Measurements from ENCODE around the gene CDK15. TPM values are rescaled to one million over a fixed set of nuclear protein-coding genes. Genes with fewer than 3 reads are reported as not detected.

CDK15 gene
- total and polyA plus RNA-seq, 10 donors: 0.02 to 0.64 (median 0.16) TPM; not detected in 6

DNA sequence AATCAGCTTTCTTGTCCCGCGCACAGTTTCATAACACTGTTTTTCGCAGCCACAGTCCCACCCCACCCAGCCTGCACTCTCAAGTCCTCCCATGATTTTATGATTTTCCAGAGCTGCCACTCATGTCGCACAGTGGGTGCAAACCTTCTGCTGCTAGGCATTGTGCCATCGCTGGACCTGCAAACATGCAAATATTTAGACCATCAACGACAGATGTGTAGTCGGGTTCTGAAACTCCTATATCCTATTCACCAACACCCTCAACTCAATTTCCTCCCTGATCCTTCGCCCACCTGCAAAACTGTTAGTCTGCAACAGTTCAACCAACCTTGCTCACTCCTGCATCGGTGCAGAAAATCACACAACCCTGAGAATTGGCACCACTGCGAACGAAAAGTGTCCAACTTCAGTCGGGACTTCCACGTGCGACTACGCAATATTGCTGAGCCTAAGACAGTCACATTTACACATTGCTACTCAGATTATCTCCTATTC lies 24.7 kb upstream of the CDK15 start:
- WGBS, 5 donors: 1 to 9% (median 4%) methylated on average over 15 of the region's 15 CpGs
- no peaks in the 10 kb centered on the region for H3K36me3 ChIP-seq
- no peak for DNase-seq

DNA sequence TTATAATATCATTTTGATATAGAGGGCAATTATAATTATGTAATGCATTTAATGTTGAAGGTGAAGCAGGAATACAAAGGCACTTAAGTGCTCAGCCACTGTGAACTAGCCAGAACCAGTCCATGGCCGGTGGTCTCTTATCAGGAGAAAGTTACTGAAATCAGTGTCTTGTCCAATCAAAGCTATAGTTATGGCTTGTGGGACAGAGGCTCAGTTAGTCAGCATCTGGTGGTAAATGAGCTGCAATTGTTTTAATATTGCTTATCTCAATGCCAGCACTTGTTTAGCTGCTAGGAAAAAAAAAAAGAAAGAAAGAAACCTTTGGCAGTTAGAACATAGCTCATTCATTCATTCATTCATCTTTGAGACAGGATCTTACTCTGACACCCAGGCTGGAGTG lies 21.8 kb upstream of the CDK15 start:
- peaks cover 6 to 22% (median 19%) of the 10 kb centered on the region in 6 donors for H3K4me1 ChIP-seq
- intact Hi-C loops (cut with DNase I; ENCODE audit: low total_unique reads): no loop called here
- WGBS, 5 donors: 61 to 87% (median 77%) methylated on average over 1 of the region's 1 CpG
- DNase-seq: no peak
- no peaks in the 10 kb centered on the region for H3K9me3 ChIP-seq
- no peak overlapping the region for H3K4me3 ChIP-seq
- TF ChIP-seq, protein P1, sequence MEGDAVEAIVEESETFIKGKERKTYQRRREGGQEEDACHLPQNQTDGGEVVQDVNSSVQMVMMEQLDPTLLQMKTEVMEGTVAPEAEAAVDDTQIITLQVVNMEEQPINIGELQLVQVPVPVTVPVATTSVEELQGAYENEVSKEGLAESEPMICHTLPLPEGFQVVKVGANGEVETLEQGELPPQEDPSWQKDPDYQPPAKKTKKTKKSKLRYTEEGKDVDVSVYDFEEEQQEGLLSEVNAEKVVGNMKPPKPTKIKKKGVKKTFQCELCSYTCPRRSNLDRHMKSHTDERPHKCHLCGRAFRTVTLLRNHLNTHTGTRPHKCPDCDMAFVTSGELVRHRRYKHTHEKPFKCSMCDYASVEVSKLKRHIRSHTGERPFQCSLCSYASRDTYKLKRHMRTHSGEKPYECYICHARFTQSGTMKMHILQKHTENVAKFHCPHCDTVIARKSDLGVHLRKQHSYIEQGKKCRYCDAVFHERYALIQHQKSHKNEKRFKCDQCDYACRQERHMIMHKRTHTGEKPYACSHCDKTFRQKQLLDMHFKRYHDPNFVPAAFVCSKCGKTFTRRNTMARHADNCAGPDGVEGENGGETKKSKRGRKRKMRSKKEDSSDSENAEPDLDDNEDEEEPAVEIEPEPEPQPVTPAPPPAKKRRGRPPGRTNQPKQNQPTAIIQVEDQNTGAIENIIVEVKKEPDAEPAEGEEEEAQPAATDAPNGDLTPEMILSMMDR (IDR thresholded peaks at IDR 0.05 in 8 of 11, conservative IDR thresholded peaks at IDR 0.05 in 3 of 11): no peak
- TF ChIP-seq POLR2AphosphoS5 (IDR thresholded peaks at IDR 0.05): no peak
- no peak for TF ChIP-seq POLR2A (IDR thresholded peaks at IDR 0.05)
- H3K36me3 ChIP-seq: no peaks in the 10 kb centered on the region
- peaks cover 0 to 14% (median 0%) of the 10 kb centered on the region in 7 donors for H3K27me3 ChIP-seq (replicated peaks in 1 of 7)
- H3K27ac ChIP-seq: no peak overlapping the region

More for the DNA sequence above, 24.7 kb upstream of the CDK15 start:
- TF ChIP-seq POLR2AphosphoS5 (IDR thresholded peaks at IDR 0.05) (no peak), POLR2A (IDR thresholded peaks at IDR 0.05) (no peak)
- TF ChIP-seq, protein P1 (IDR thresholded peaks at IDR 0.05 in 8 of 11, conservative IDR thresholded peaks at IDR 0.05 in 3 of 11): no peak
- peaks cover 7 to 47% (median 24%) of the 10 kb centered on the region in 6 donors for H3K4me1 ChIP-seq
- peak overlapping the region in 6 of 8 donors; percentile 83 to 94 (median 88) for H3K27ac ChIP-seq
- H3K4me3 ChIP-seq: peak overlapping the region; percentile 67 to 97 (median 89)
- no peaks in the 10 kb centered on the region for H3K9me3 ChIP-seq
- H3K27me3 ChIP-seq (replicated peaks in 1 of 7): peaks cover 0 to 14% (median 0%) of the 10 kb centered on the region in 7 donors
- intact Hi-C loops (cut with DNase I; ENCODE audit: low total_unique reads): no loop called here

DNA sequence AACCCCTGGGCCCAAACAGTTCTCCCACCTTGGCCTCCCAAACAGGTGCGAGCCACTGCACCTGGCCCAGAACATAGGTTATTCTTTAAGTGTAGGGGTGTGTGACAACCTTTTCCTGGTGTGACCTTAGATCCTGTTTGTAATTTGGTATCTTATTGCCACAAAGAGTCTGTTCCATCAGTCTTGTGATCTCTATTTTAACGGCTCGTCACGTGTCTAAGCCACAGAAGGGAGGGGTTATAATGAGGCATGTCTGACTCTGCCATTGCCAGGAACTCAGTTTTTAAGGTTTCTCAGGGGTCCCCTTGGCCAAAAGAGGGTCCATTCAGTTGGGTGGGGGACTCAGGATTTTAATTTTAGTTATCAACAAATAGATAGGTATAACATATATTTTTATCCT lies 21.2 kb upstream of the CDK15 start:
- Histone ChIP-seq H3K4me1 (peaks cover 0 to 16% (median 14%) of the 10 kb centered on the region in 6 donors), H3K4me3 (no peak overlapping the region), H3K27me3 (replicated peaks in 1 of 7) (peaks cover 0 to 14% (median 0%) of the 10 kb centered on the region in 7 donors), H3K27ac (no peak overlapping the region), H3K36me3 (no peaks in the 10 kb centered on the region), H3K9me3 (no peaks in the 10 kb centered on the region)
- TF ChIP-seq POLR2A (IDR thresholded peaks at IDR 0.05): no peak
- no peak for TF ChIP-seq POLR2AphosphoS5 (IDR thresholded peaks at IDR 0.05)
- TF ChIP-seq, protein P1 (IDR thresholded peaks at IDR 0.05 in 8 of 11, conservative IDR thresholded peaks at IDR 0.05 in 3 of 11): no peak
- 43 to 67% (median 52%) methylated on average over 4 of the region's 4 CpGs for WGBS, 5 donors
- intact Hi-C loops (cut with DNase I; ENCODE audit: low total_unique reads): no loop called here
- no peak for DNase-seq

DNA sequence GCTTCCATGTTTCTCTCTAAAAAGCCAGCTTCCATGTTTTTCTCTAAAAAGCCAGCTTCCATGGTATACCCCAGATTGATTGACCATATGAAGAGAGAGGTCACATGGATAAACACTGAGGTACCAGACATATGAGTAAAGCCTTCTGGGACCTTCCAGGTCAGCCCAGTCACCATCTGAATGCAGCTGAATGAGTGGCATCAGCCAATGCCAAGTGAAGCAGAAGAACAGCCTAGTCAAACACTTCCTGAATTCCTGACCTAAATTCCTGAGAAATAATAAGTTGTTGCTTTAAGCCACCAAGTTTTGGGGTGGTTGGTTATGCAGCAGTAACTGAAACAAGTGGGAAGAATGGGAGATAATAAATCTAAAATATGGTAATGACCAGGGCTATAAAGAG lies 19.9 kb upstream of the CDK15 start:
- intact Hi-C loops (cut with DNase I; ENCODE audit: low total_unique reads): no loop called here
- Histone ChIP-seq H3K4me3 (no peak overlapping the region), H3K4me1 (peaks cover 0 to 11% (median 8%) of the 10 kb centered on the region in 6 donors), H3K27ac (no peak overlapping the region), H3K36me3 (no peaks in the 10 kb centered on the region), H3K9me3 (no peaks in the 10 kb centered on the region), H3K27me3 (replicated peaks in 1 of 7) (peaks cover 0 to 14% (median 0%) of the 10 kb centered on the region in 7 donors)
- DNase-seq: no peak
- TF ChIP-seq, protein P1 (IDR thresholded peaks at IDR 0.05 in 8 of 11, conservative IDR thresholded peaks at IDR 0.05 in 3 of 11): no peak
- TF ChIP-seq POLR2A (IDR thresholded peaks at IDR 0.05): no peak
- no peak for TF ChIP-seq POLR2AphosphoS5 (IDR thresholded peaks at IDR 0.05)
